Measurements from ENCODE around the gene POLR2A.
"Not testable (repeated sequence)": the region's sequence is repeated elsewhere in the genome, so short reads cannot be mapped to it uniquely, and the experiment has no call there.

The POLR2A gene

GRCh38 chr17:7479213-7480088, 4.7 kb upstream of the POLR2A start, which contains the start of gene ZBTB4:
TSS of gene ZBTB4 (minus strand) at chr17:7479631. CDS start at chr17:7466801, 12,830 bp downstream.
- no peaks in the 10 kb centered on the region for H3F3A ChIP-seq (ENCODE audit: low read depth)
- no peaks in the 10 kb centered on the region for H3K9me3 ChIP-seq (ENCODE audit: insufficient read depth, low read depth, low read length)
- TF ChIP-seq EZH2phosphoT487 (IDR thresholded peaks at IDR 0.05; ENCODE audit: borderline replicate concordance) = no peak
- no peak for TF ChIP-seq CTCF (conservative IDR thresholded peaks at IDR 0.05; ENCODE audit: low read length)
- peak within 1 kb of the TSS; percentile 95 for H3K9ac ChIP-seq (ENCODE audit: low read depth, low read length, poor library complexity, severe bottlenecking)
- H3K27me3 ChIP-seq (ENCODE audit: insufficient read depth, low read length, poor library complexity, severe bottlenecking) = no peaks in the 10 kb centered on the region
- H3K4me1 ChIP-seq (ENCODE audit: insufficient read depth, low read length, poor library complexity, severe bottlenecking) = peaks cover 42% of the 10 kb centered on the region
- peak within 1 kb of the TSS; percentile 82 for H3K4me3 ChIP-seq (ENCODE audit: low read length, poor library complexity, severe bottlenecking)
- H3K9me2 ChIP-seq (replicated peaks; ENCODE audit: low read depth, low read length) = no peaks in the 10 kb centered on the region
- peaks cover 24% of the 10 kb centered on the region for H4K20me1 ChIP-seq (ENCODE audit: insufficient read depth, low read length, poor library complexity, severe bottlenecking)
- peaks cover 74% of the 10 kb centered on the region for H3K79me2 ChIP-seq (ENCODE audit: insufficient read depth, low read length)
- no peaks in the 10 kb centered on the region for H3K36me3 ChIP-seq (ENCODE audit: insufficient read depth, low read length)
- peak within 1 kb of the TSS; percentile 91 for H3K4me2 ChIP-seq (ENCODE audit: low read depth, low read length, poor library complexity, severe bottlenecking)
- peak within 1 kb of the TSS; percentile 82 for H2AFZ ChIP-seq (ENCODE audit: low read length)

- TF ChIP-seq CTCF (conservative IDR thresholded peaks at IDR 0.05; ENCODE audit: low read length) = no peak
- Histone ChIP-seq H3K79me2 (ENCODE audit: insufficient read depth, low read length) (peaks cover 74% of the 10 kb centered on the region), H2AFZ (ENCODE audit: low read length) (peak overlapping the region; percentile 74)
Measured at GRCh38 chr17:7480089-7480384, 4.1 kb upstream of the POLR2A start.

GRCh38 chr17:7481275-7481674, 2.9 kb upstream of the POLR2A start, which contains the start of gene SLC35G6:
TSS of gene SLC35G6 (plus strand) at chr17:7481446. CDS start at chr17:7481517, 71 bp downstream.
- not testable (repeated sequence) for H3F3A ChIP-seq (ENCODE audit: low read depth); H3K9me2 ChIP-seq (replicated peaks; ENCODE audit: low read depth, low read length); H3K9me3 ChIP-seq (ENCODE audit: insufficient read depth, low read depth, low read length); H3K27me3 ChIP-seq (ENCODE audit: insufficient read depth, low read length, poor library complexity, severe bottlenecking); H2AFZ ChIP-seq (ENCODE audit: low read length); H3K36me3 ChIP-seq (ENCODE audit: insufficient read depth, low read length)
- Histone ChIP-seq H3K9ac (ENCODE audit: low read depth, low read length, poor library complexity, severe bottlenecking) (peak within 1 kb of the TSS; percentile 95), H3K79me2 (ENCODE audit: insufficient read depth, low read length) (peaks cover 74% of the 10 kb centered on the region), H3K4me3 (ENCODE audit: low read length, poor library complexity, severe bottlenecking) (peak within 1 kb of the TSS; percentile 82), H3K4me1 (ENCODE audit: insufficient read depth, low read length, poor library complexity, severe bottlenecking) (peaks cover 43% of the 10 kb centered on the region), H4K20me1 (ENCODE audit: insufficient read depth, low read length, poor library complexity, severe bottlenecking) (peaks cover 37% of the 10 kb centered on the region), H3K4me2 (ENCODE audit: low read depth, low read length, poor library complexity, severe bottlenecking) (peak within 1 kb of the TSS; percentile 91)

More at GRCh38 chr17:7480089-7480384, 4.1 kb upstream of the POLR2A start:
- Histone ChIP-seq H3K9me3 (ENCODE audit: insufficient read depth, low read depth, low read length) (no peaks in the 10 kb centered on the region), H3K9me2 (replicated peaks; ENCODE audit: low read depth, low read length) (no peaks in the 10 kb centered on the region), H3K36me3 (ENCODE audit: insufficient read depth, low read length) (no peaks in the 10 kb centered on the region), H3K4me2 (ENCODE audit: low read depth, low read length, poor library complexity, severe bottlenecking) (peak overlapping the region; percentile 91), H3K4me1 (ENCODE audit: insufficient read depth, low read length, poor library complexity, severe bottlenecking) (peaks cover 42% of the 10 kb centered on the region), H4K20me1 (ENCODE audit: insufficient read depth, low read length, poor library complexity, severe bottlenecking) (peaks cover 27% of the 10 kb centered on the region), H3K4me3 (ENCODE audit: low read length, poor library complexity, severe bottlenecking) (peak overlapping the region; percentile 82), H3K9ac (ENCODE audit: low read depth, low read length, poor library complexity, severe bottlenecking) (peak overlapping the region; percentile 95), H3F3A (ENCODE audit: low read depth) (no peaks in the 10 kb centered on the region), H3K27me3 (ENCODE audit: insufficient read depth, low read length, poor library complexity, severe bottlenecking) (no peaks in the 10 kb centered on the region)

- H3F3A ChIP-seq (ENCODE audit: low read depth); H3K27me3 ChIP-seq (ENCODE audit: insufficient read depth, low read length, poor library complexity, severe bottlenecking); H3K36me3 ChIP-seq (ENCODE audit: insufficient read depth, low read length); H2AFZ ChIP-seq (ENCODE audit: low read length); H3K9me3 ChIP-seq (ENCODE audit: insufficient read depth, low read depth, low read length); H3K9me2 ChIP-seq (replicated peaks; ENCODE audit: low read depth, low read length): not testable (repeated sequence)
- H3K4me1 ChIP-seq (ENCODE audit: insufficient read depth, low read length, poor library complexity, severe bottlenecking) = peaks cover 42% of the 10 kb centered on the region
- H4K20me1 ChIP-seq (ENCODE audit: insufficient read depth, low read length, poor library complexity, severe bottlenecking) = peaks cover 39% of the 10 kb centered on the region
- peak overlapping the region; percentile 91 for H3K4me3 ChIP-seq (ENCODE audit: low read length, poor library complexity, severe bottlenecking)
- H3K79me2 ChIP-seq (ENCODE audit: insufficient read depth, low read length) = peaks cover 74% of the 10 kb centered on the region
- H3K4me2 ChIP-seq (ENCODE audit: low read depth, low read length, poor library complexity, severe bottlenecking) = peak overlapping the region; percentile 76
- peak overlapping the region; percentile 96 for H3K9ac ChIP-seq (ENCODE audit: low read depth, low read length, poor library complexity, severe bottlenecking)
Measured at GRCh38 chr17:7481842-7482741, 2.1 kb upstream of the POLR2A start.

DNA sequence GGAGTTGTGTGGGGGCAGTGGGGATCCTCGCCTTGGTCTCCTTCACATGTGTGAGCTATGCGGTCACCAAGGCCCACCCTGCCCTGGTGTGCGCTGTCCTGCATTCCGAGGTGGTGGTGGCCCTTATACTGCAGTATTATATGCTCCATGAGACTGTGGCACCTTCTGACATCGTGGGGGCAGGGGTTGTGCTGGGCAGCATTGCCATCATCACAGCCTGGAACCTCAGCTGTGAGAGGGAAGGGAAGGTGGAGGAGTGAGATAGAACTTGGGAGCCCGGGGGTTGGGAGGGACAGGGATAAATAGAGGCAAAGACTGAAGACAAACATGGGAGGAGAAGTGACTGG, 1.5 kb upstream of the POLR2A start:
- not testable (repeated sequence) for H3K9me2 ChIP-seq (replicated peaks; ENCODE audit: low read depth, low read length); H3K27me3 ChIP-seq (ENCODE audit: insufficient read depth, low read length, poor library complexity, severe bottlenecking); H2AFZ ChIP-seq (ENCODE audit: low read length); H3K36me3 ChIP-seq (ENCODE audit: insufficient read depth, low read length); H3K9me3 ChIP-seq (ENCODE audit: insufficient read depth, low read depth, low read length); H3F3A ChIP-seq (ENCODE audit: low read depth)
- Histone ChIP-seq H3K4me2 (ENCODE audit: low read depth, low read length, poor library complexity, severe bottlenecking) (peak overlapping the region; percentile 76), H3K4me1 (ENCODE audit: insufficient read depth, low read length, poor library complexity, severe bottlenecking) (peaks cover 42% of the 10 kb centered on the region), H4K20me1 (ENCODE audit: insufficient read depth, low read length, poor library complexity, severe bottlenecking) (peaks cover 42% of the 10 kb centered on the region), H3K79me2 (ENCODE audit: insufficient read depth, low read length) (peaks cover 74% of the 10 kb centered on the region), H3K4me3 (ENCODE audit: low read length, poor library complexity, severe bottlenecking) (peak overlapping the region; percentile 91), H3K9ac (ENCODE audit: low read depth, low read length, poor library complexity, severe bottlenecking) (peak overlapping the region; percentile 96)
